ENCODE data around the gene LIF.
"Not testable (repeated sequence)": the region's sequence is repeated elsewhere in the genome, so short reads cannot be mapped to it uniquely, and the experiment has no call there.

Gene LIF

GRCh38 chr22:30224161-30224857, 22.2 kb downstream of the LIF start:
- DNase-seq = no peak

- no peak for DNase-seq
These were observed 23.3 kb downstream of the LIF start for GRCh38 chr22:30223303-30223702.

- no peak for DNase-seq
These were observed 24.2 kb downstream of the LIF start for GRCh38 chr22:30222321-30222720.

- peak; percentile 86 for DNase-seq
These were observed 25.2 kb downstream of the LIF start for GRCh38 chr22:30221121-30221992.

- no peak for DNase-seq
These were observed 26.1 kb downstream of the LIF start for GRCh38 chr22:30220338-30221012.

- no peak for DNase-seq
These were observed 26.8 kb downstream of the LIF start for GRCh38 chr22:30219668-30220278.

GRCh38 chr22:30219049-30219654, 27.4 kb downstream of the LIF start:
- DNase-seq = no peak

- DNase-seq = no peak
These were observed 28.6 kb downstream of the LIF start for GRCh38 chr22:30217698-30218560.

GRCh38 chr22:30216710-30217109, 29.8 kb downstream of the LIF start:
- DNase-seq = no peak

GRCh38 chr22:30216272-30216671, 30.3 kb downstream of the LIF start:
- DNase-seq = not testable (repeated sequence)

GRCh38 chr22:30214703-30215407, 31.7 kb downstream of the LIF start:
- no peak for DNase-seq

- DNase-seq = no peak
These were observed 33.5 kb downstream of the LIF start for GRCh38 chr22:30212996-30213441.

- no peak for DNase-seq
These were observed 34.1 kb downstream of the LIF start for GRCh38 chr22:30212363-30212995.

- no peak for DNase-seq
These were observed 35.3 kb downstream of the LIF start for GRCh38 chr22:30211124-30211820.

GRCh38 chr22:30210235-30210909, 36.2 kb downstream of the LIF start:
- no peak for DNase-seq

- DNase-seq = no peak
These were observed 36.9 kb downstream of the LIF start for GRCh38 chr22:30209642-30210041.

- DNase-seq = no peak
These were observed 37.6 kb downstream of the LIF start for GRCh38 chr22:30208631-30209603.

GRCh38 chr22:30206944-30207343, 39.6 kb downstream of the LIF start:
- no peak for DNase-seq

Measured in activated CD8-positive, alpha-beta memory T cell treated with anti-CD3 and anti-CD28 coated beads for 24 hours (primary cell).